Left cardiac atrium (tissue), 4 donors: Measurements from ENCODE around the gene PSMD11. TPM values are rescaled to one million over a fixed set of nuclear protein-coding genes. Genes with fewer than 3 reads are reported as not detected.
"Not testable (repeated sequence)": the region's sequence is repeated elsewhere in the genome, so short reads cannot be mapped to it uniquely, and the experiment has no call there.

Experiments
- ATAC-seq, 2 donors: fragments of 200-7000 bp; cut with Tn5 transposase; one replicate each; pipeline ENCODE4 v1.9.1; 2020; ENCODE audit warnings: mild to moderate bottlenecking in 2 of 2, moderate library complexity in 2 of 2
- DNase-seq: peaks from one replicate; pipeline ENCODE4 v3.0.0-alpha.2; 2020
- intact Hi-C, 2 donors: fragments of 100-400 bp; cut with DNase I; formaldehyde crosslinking; loops; one replicate each; pipeline versions ENCODE4 v1.14.1 to v1.15.1; 2022 to 2023
- long read RNA-seq: library from polyadenylated mRNA; unstranded; transcript quantifications from one replicate; pipeline ENCODE4 v2.0.0, GENCODE V29; 2021
- total RNA-seq, 2 donors: library from RNA; stranded (reverse); fragmentation: NEBNext Ultra II Directional; extraction: Animal tissue kit (Norgen Biotek cat#: 25700); gene quantifications; one replicate each; pipeline ENCODE4 v1.2.1, GENCODE V29; 2021
- donor health status: DM: no; HTN: yes; CAD: no.
- donor health status: DM: no; HTN: yes; CAD: no; lungs with severe emphysema.
- donor health status: DM: yes; HTN: yes; CAD: no.
- donor health status: Dilated cardiomyopathy.

Gene PSMD11
- 10 to 100 TPM; 53.4 to 82.2 TPM for total RNA-seq
- long read RNA-seq, full-length matches to known transcripts, result 162 of 171 reads
- long read RNA-seq, partial matches to known transcripts, result 3 of 171 reads
- long read RNA-seq, other reads (novel, unspliced or antisense), result 6 of 171 reads

GRCh38 chr17:32444301-32445073, at the start of gene PSMD11:
PSMD11 (plus strand) TSS chr17:32444510; CDS start chr17:32444524, 14 bp downstream.
- ATAC-seq (peak; percentile 98), DNase-seq (peak; percentile 99)
- intact Hi-C loops, result no loop called here

GRCh38 chr17:32396343-32396742, 48.0 kb upstream of the PSMD11 start:
- ATAC-seq, result no peak
- no peak for DNase-seq
- intact Hi-C loops, result no loop called here

- intact Hi-C loops, result no loop called here
- DNase-seq (no peak), ATAC-seq (no peak)
Observed at GRCh38 chr17:32398946-32399345, 45.4 kb upstream of the PSMD11 start.

- DNase-seq, ATAC-seq, intact Hi-C loops: not testable (repeated sequence)
Observed at GRCh38 chr17:32410085-32410484, 34.2 kb upstream of the PSMD11 start.

- intact Hi-C loops, result no loop called here
Observed at GRCh38 chr17:32426894-32427293, 17.4 kb upstream of the PSMD11 start.

GRCh38 chr17:32429598-32429997, 14.7 kb upstream of the PSMD11 start:
- DNase-seq, result no peak
- intact Hi-C loops, result no loop called here
- no peak for ATAC-seq

More at GRCh38 chr17:32426894-32427293, 17.4 kb upstream of the PSMD11 start:
- DNase-seq (no peak), ATAC-seq (no peak)

- DNase-seq, result no peak
- intact Hi-C loops, result no loop called here
- no peak for ATAC-seq
Observed at GRCh38 chr17:32440722-32441121, 3.6 kb upstream of the PSMD11 start.

GRCh38 chr17:32441886-32442285, 2.4 kb upstream of the PSMD11 start:
- intact Hi-C loops, result no loop called here
- DNase-seq (no peak), ATAC-seq (no peak)

- intact Hi-C loops, result no loop called here
- ATAC-seq, result peak in 1 of 2 donors; percentile 2
Observed at GRCh38 chr17:32443827-32444300, 446 bp upstream of the PSMD11 start.

GRCh38 chr17:32445074-32445415, 735 bp downstream of the PSMD11 start:
- ATAC-seq, result peak; percentile 46 to 80
- peak; percentile 37 for DNase-seq
- intact Hi-C loops, result no loop called here

More at GRCh38 chr17:32443827-32444300, 446 bp upstream of the PSMD11 start:
- DNase-seq, result no peak

GRCh38 chr17:32445497-32445896, 1.2 kb downstream of the PSMD11 start:
- DNase-seq (no peak), ATAC-seq (no peak)
- intact Hi-C loops, result no loop called here

- DNase-seq (no peak), ATAC-seq (no peak)
- intact Hi-C loops, result no loop called here
Observed at GRCh38 chr17:32445971-32446370, 1.7 kb downstream of the PSMD11 start.

- ATAC-seq (no peak), DNase-seq (no peak)
- intact Hi-C loops, result no loop called here
Observed at GRCh38 chr17:32446949-32447348, 2.6 kb downstream of the PSMD11 start.

GRCh38 chr17:32449963-32450362, 5.7 kb downstream of the PSMD11 start:
- ATAC-seq, result no peak
- intact Hi-C loops, result no loop called here
- DNase-seq, result no peak

- ATAC-seq, DNase-seq, intact Hi-C loops: not testable (repeated sequence)
Observed at GRCh38 chr17:32450379-32450778, 6.1 kb downstream of the PSMD11 start.

- intact Hi-C loops, result no loop called here
- no peak for ATAC-seq
- DNase-seq, result no peak
Observed at GRCh38 chr17:32451879-32452278, 7.6 kb downstream of the PSMD11 start.

GRCh38 chr17:32452281-32452680, 8.0 kb downstream of the PSMD11 start:
- DNase-seq, result no peak
- intact Hi-C loops, result no loop called here
- ATAC-seq, result no peak

- no peak for ATAC-seq
- DNase-seq, result no peak
- intact Hi-C loops, result no loop called here
Observed at GRCh38 chr17:32453370-32453769, 9.1 kb downstream of the PSMD11 start.

- intact Hi-C loops, result no loop called here
- ATAC-seq (no peak), DNase-seq (no peak)
Observed at GRCh38 chr17:32458371-32458770, 14.1 kb downstream of the PSMD11 start.

- ATAC-seq (no peak), DNase-seq (no peak)
- intact Hi-C loops, result loop anchor here (5.0 kb wide), 1 partner anchor 297 kb away; no protein-coding TSS in a partner anchor
Observed at GRCh38 chr17:32460054-32460453, 15.7 kb downstream of the PSMD11 start.

GRCh38 chr17:32461498-32461852, 17.2 kb downstream of the PSMD11 start:
- no peak for ATAC-seq
- intact Hi-C loops, result loop anchor here (5.0 kb wide), 1 partner anchor 296 kb away; no protein-coding TSS in a partner anchor
- DNase-seq, result no peak
